HG03432 (cell line): ENCODE measurements around the gene TNFRSF11A.
A peak's percentile ranks its signal among the peaks of the same experiment; 100 is the strongest.

ENCODE experiments used
- ATAC-seq: cut with Tn5 transposase; IDR thresholded peaks from one replicate; pipeline ENCODE4 v1.9.1; 2021; ENCODE audit warnings: mild to moderate bottlenecking, moderate library complexity; ENCODE audit not compliant: unreplicated experiment

Gene TNFRSF11A

DNA sequence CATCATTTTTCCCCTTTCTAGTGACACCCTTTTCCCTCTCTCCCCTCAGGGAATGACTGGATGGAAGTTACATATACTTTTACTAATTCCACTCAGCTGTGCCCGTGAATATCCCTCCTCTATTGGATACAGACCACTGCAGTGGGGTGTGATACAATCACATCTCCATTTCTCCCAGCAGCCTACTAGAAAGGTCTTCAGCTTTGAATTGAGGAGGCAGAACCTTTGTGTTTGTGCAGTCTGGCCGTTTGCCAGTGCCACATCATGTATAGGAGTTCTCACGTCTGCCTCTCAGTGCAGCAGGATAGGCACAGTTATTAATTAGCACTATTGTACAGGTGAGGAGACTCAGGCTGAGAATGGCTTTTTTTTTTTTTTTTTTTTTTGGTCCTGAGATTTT lies 16.4 kb downstream of the TNFRSF11A start:
- no peak for ATAC-seq

GRCh38 chr18:62342884-62343283 lies 17.8 kb downstream of the TNFRSF11A start:
- no peak for ATAC-seq

DNA sequence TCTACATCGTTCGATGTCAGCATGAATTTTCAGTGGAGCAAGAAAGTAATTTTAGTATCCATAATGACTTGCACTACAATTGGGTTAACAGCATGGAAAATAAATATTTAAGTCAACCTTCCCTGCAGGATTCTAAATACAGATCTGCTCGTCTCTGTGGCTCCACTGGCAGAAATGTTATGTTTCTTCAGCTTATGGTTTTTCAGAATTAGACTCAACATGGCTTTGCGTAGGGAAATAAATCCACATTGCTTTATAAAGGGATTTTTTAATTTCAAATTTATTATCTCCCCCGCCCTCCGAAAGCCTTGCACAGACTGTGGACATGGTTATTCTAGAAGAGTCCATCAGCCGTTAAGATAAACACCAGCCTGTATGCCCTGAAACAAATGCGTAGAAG lies 18.2 kb downstream of the TNFRSF11A start:
- no peak for ATAC-seq

DNA sequence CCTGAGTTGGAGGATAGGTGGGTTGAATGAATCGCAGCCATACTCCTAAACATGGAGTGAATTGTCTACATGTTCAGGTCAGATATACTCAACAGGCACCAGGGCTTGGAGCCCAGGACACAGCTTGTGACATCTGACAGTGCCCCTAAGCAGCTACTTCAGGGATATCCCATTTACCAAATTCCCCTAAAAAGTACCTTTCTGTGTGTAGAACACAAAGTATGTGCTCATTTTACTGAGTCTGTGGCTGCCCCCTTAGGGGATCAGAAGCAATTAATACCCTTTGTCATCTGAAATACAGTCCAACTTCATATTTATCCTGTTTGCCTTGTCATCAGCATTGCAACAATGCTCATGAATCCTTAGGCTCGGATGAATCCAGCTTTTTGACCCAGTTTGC lies 20.8 kb downstream of the TNFRSF11A start:
- peak; percentile 45 for ATAC-seq

DNA sequence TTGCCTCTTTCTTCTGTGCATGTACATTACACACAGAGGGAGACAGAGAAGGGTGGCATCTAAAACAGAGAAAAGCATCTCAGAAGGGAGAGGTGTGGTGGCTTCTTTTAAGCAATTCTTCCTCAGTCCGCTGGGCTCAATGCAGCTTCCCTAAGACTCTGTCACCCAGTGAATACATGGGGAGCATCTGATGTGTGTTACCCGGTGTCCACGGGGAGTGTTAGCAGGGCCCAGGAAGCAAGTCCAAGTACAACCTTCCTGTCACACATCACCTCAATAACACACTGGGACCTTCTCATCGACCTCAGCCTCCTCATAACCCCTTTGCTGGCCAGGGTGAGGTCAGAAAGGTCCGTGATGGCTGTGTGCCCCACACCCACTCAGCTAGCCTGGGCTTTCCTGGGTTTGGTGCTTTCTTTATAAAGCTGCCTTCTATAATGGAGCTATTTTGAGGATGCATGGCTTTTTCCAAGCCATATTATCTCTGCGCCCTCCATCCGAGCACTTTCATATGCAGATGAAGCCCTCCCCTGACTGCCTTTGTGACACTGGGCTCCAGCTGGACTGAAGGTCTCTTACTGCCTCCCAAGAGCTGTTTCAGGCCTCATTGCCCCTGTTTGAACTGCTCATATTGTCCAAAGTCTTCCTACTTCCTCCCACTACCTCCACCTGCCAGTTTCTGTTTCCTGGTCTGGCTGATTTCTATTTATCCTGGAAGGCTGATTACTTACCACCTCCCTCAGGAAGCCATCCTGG lies 21.4 kb downstream of the TNFRSF11A start:
- ATAC-seq, result no peak

DNA sequence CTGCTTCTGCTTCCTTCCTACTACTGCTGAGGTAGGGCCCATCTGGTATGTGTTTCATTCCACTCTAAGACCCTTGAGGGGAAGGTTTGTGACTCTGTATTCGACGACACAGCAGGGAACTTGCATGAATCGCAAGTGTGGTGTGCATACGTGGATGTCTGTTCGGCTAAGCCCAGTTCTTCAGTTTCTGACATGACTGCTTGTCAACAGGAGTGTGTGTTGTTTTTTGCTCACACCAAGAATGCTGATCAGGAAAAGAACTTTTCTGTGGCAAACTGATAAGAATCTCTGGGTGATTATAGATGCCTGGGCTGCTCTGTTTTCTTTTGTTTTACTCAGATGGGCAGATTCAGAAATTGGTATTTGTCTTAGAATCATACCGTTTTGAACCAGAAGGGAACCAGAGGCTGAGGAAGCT lies 22.0 kb downstream of the TNFRSF11A start:
- ATAC-seq, result no peak

DNA sequence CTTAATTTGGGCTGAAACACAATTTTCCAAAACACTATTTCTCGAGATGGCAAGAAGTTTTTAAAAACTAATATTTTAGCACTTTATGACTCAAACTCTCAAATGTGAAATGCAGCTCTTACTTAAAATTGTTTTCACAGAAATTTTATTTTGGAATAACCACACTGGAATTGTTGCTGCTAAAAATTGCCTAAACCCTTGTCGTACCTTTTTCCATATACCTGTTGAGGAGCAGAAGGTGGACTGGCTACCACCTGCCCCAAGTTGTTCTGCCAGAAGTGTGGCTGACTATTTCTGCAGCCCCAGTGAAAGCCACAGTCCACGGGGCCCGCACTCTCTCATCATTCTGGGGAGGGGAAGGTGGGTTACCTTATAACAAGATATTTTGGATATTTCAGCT lies 23.4 kb downstream of the TNFRSF11A start:
- no peak for ATAC-seq

GRCh38 chr18:62353170-62353569 lies 28.1 kb downstream of the TNFRSF11A start:
- no peak for ATAC-seq

GRCh38 chr18:62354151-62354550 lies 29.0 kb downstream of the TNFRSF11A start:
- no peak for ATAC-seq

DNA sequence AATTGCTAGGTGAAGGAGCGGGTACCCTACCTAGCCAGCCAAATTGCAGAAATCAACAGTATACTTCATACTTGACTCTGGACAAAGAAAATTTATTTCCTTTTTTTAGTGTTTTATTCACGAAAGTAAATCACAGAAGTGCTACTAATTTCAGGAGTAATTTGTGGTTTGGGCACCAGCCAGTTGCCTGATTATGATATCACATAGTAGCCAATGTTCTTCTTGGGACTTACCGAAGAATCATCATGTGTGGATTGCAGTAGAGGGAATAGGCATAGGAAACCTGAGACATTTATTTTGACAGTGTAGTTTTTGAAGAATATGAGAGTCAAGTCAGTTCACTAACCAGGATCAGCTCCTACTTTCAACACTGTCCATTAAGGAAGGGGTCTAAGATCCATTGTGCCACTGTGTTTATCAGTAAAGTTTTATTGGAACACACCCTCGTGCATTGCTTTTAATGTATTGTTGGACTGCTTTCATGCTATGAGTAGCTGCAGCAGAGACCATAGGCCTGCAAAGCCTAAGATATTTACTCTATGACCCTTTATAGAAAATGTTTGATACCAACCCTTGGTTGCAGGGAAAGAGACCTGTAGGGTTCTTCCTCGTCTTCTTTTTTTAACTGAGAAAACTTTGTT lies 32.1 kb downstream of the TNFRSF11A start:
- peak; percentile 69 for ATAC-seq

GRCh38 chr18:62360805-62361204 lies 35.7 kb downstream of the TNFRSF11A start:
- no peak for ATAC-seq

GRCh38 chr18:62361288-62361687 lies 36.2 kb downstream of the TNFRSF11A start:
- no peak for ATAC-seq

DNA sequence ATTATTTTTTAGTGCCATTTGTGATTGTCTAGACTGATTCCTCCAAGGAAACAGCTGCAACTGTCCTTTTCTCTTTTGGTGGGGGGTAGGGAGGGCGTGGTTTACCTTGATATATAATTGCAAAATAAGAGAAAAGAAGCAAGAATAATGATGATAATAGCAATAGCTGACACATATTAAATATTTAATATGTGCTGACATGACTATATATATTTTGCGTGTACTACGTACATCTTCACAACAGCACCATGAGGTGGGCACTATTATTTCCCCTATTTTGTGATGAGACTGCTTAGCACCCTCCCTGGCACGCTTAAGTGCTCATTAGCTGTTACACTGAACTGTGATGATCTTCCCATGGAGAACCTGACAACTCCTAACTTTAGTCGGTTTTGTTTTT lies 39.4 kb downstream of the TNFRSF11A start:
- no peak for ATAC-seq

- ATAC-seq, result no peak
These were observed 40.3 kb downstream of the TNFRSF11A start for GRCh38 chr18:62365420-62365819.

DNA sequence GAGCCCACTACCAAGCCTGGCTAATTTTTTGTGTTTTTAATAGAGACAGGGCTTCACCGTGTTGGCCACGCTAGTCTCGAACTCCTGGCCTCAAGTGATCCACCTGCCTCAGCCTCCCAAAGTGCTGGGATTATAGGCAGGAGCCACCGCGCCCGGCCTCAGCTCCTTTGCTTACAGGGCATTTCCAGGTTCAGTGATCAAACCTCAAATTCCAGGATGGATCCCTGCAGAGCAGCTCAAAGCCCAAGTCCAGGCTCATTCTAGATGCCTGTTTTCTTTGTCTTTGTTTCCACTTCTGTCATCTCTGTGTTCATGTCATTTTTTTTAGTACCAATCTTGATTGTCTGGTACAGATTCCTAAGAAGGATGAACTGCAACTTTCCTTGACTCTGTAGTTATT lies 41.9 kb downstream of the TNFRSF11A start:
- ATAC-seq, result no peak

DNA sequence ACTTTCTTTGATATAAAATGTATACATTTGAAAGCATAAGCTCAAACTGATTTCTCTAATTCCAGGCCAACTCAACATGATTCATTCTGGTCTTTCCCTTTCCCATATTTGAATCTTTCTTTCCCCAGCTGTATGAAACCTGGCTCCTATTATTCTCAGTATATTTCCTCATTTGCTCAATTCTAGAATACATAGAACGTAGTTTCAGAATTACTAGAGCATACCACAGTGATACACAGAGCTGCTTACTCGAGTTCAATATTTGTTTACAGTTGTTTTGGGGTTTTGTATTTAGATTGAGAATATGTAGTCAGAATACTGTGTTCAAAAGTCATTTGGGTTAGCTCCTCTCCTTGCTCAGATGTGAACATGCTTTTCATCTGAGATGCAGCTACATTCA lies 43.0 kb downstream of the TNFRSF11A start:
- ATAC-seq, result peak; percentile 77

- no peak for ATAC-seq
These were observed 44.1 kb downstream of the TNFRSF11A start for GRCh38 chr18:62369129-62369644.

DNA sequence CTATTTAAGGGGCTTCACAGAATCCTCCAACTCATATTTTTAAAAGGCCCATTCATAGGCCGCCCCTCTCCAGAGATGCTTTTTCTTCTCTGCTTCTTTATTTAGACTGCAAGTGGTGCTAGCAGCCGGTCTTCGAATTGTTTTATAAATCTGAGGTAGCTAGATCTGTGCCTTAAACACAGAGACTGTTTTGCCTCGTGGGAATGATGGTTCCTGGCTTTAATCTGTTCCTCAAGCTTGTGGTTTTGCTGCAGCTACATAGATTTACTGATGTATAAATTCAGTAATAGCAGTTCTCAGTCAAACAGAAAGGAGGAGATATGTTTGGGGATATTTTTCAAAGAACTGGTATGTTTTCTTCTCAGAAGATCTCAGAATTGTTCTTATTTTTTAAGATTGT lies 45.3 kb downstream of the TNFRSF11A start:
- ATAC-seq, result no peak

DNA sequence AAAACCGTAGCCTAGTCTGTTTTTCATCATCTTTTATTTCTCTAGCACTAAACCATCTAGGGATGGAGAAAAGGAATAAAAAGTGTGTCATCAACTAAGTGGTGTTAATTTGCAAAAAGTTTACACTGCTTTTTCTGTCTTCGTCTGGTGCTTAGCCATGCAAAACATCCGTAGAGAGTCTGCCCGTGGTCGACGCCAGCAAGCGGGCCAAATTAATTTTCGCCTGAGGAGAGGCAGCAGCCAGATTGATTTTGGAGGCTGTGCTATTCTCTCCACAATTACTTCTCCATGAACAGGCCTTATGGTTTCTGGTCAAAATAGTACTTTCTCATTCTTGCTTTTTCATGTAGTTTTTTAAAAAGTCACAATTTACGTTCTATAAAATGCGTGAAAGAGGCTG lies 46.3 kb downstream of the TNFRSF11A start:
- ATAC-seq, result no peak

GRCh38 chr18:62372156-62372555 lies 47.0 kb downstream of the TNFRSF11A start:
- ATAC-seq, result peak; percentile 58

- ATAC-seq, result no peak
These were observed 47.8 kb downstream of the TNFRSF11A start for GRCh38 chr18:62372882-62373281.

GRCh38 chr18:62374410-62374965 lies 49.4 kb downstream of the TNFRSF11A start:
- no peak for ATAC-seq
